G401 (cell line): ENCODE results near the gene PTPRM. TPM values are rescaled to one million over a fixed set of nuclear protein-coding genes. Genes with fewer than 3 reads are reported as not detected.

Experiments used
- DNase-seq: peaks from one replicate; pipeline ENCODE4 v3.0.0-alpha.2; 2015; ENCODE audit warnings: low spot score
- in situ Hi-C: cut with HindIII; loops from 2 replicates; pipeline ENCODE4 v1.10.0; 2016; ENCODE audit warnings: low sequenced_read_pairs, mixed read lengths
- total RNA-seq: library from RNA; depleted of rRNA; stranded (reverse); fragments of >200 nt; shearing (Covaris generic); gene quantifications from 2 replicates; pipeline ENCODE4 v1.2.3, GENCODE V29; 2014

PTPRM gene
- total RNA-seq, 1 experiment from 2014 or later = not detected

- in situ Hi-C loops = no loop called here
Observed at GRCh38 chr18:8381821-8382459, 814.8 kb downstream of the PTPRM start.

GRCh38 chr18:8385400-8385799 is 818.3 kb downstream of the PTPRM start:
- no peak for DNase-seq
- in situ Hi-C loops = no loop called here

More at GRCh38 chr18:8381821-8382459, 814.8 kb downstream of the PTPRM start:
- DNase-seq = peak; percentile 10

DNA sequence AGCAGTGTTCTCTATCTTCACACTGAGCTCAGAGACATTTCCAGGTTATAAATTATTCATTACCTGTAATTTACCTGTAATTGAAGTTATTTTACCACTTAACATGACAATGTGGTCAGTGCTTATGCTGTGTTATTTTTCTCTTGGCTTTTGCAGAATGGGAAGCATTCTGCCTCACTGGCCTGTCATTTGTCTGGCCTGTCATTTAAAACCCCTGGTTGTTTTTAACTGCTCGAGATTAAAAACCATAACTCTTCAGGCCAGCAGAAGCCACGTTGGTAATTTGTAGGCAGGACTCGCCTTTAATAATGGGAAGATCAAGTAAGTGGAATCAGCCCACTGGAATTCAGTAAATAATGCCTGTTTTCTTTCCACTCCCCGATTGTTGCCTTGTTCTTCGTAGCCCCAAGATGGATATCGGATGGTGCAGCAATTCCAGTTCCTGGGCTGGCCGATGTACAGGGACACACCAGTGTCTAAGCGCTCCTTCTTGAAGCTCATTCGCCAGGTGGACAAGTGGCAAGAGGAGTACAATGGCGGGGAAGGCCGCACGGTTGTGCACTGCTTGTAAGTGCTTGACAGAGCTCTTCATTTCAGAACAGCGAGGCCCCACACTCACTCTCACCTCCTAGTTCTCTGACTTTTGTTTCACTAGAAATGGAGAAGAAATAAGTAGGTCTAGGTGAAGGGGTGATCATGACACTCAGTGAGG is 819.7 kb downstream of the PTPRM start:
- no peak for DNase-seq
- in situ Hi-C loops = no loop called here

DNA sequence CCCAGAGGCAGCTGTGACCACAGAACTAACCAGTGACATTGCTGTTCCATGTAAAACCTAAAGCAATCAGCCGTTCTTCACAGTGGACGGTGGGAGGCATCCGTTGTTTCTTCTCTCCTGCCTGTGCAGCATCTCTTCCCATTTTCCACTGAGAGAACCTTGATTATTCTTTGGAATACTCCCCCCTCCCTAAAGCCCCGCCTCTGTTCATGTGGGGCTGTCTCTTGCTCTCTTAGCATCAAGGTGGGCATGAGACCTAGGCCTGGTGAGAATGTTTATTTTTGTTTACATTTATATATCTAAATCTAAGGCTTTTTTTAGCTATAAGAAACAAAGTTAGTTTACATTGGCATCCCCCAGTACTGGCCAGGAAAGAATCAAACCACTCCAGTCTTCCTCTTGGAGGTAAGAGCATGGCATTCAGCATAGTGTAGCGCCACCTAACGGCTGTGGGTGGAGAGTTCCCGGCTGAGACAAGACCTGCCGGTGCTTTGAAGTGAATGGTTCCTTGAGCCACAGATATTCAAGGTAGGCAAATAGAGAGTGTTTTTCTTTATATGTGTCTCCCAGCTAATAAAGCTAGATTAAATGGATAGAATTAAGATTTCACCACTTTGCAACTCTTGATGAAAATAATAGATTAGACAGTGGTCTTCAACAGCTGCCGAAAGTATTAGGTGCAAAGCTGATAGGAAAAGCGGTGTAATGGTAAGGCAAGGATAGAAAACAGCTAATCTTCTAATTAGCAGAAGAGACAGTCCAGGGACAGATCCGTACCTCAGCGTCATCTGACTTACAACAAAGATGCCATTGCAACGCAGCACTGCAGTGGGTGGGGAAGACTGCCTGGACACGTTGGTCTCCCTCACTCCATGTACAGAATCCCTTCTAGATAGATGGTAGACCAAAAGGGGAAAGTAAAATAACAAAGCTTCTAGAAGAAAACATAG is 822.5 kb downstream of the PTPRM start:
- in situ Hi-C loops = no loop called here
- peak; percentile 20 for DNase-seq

DNA sequence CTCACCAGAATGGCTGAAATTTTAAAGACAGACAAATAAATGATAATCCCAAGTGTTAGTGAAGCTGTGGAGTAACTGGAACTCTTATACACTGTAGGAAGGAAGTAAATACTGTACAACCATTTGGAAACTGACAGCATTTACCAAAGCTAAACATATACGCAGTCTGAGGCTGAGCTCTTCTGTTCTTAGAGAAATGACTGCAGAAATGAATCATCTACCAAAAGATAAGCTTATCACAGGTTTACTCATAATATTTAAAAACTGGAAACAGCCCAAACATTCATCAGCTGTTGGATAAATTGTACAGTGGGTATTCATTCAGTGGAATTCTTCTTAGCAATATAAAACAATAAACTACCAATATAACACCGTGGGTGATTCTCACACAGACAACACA is 824.0 kb downstream of the PTPRM start:
- in situ Hi-C loops = no loop called here
- no peak for DNase-seq

- DNase-seq = no peak
- in situ Hi-C loops = no loop called here
Observed at GRCh38 chr18:8396254-8396653, 829.1 kb downstream of the PTPRM start.

- in situ Hi-C loops = no loop called here
- no peak for DNase-seq
Observed at GRCh38 chr18:8397034-8397433, 829.9 kb downstream of the PTPRM start.

- DNase-seq = no peak
- in situ Hi-C loops = no loop called here
Observed at GRCh38 chr18:8399138-8399537, 832.0 kb downstream of the PTPRM start.

- DNase-seq = no peak
Observed at GRCh38 chr18:8400193-8400752, 833.2 kb downstream of the PTPRM start.

GRCh38 chr18:8400825-8401224 is 833.7 kb downstream of the PTPRM start:
- no peak for DNase-seq
- in situ Hi-C loops = no loop called here

More at GRCh38 chr18:8400193-8400752, 833.2 kb downstream of the PTPRM start:
- in situ Hi-C loops = no loop called here

DNA sequence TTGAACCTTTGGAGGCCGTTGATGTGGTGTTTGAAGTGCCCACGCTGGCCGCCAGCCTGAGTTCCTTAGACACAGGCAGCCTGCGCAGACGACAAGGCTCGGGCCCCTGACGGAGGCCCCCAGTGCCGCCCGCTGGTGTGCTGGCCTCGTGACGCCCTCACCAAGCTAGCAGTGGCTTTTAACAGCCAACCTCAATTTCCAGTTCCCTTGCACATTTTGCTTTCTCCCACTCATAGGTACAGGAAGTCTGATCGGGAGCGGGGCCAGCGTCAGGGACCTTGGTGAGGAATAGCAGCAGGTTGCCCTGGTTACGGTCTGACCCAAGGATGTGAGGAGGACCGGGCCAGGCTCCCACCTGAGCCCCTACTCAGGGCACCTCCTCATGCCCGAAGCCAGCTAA is 834.5 kb downstream of the PTPRM start:
- DNase-seq = no peak
- in situ Hi-C loops = no loop called here

DNA sequence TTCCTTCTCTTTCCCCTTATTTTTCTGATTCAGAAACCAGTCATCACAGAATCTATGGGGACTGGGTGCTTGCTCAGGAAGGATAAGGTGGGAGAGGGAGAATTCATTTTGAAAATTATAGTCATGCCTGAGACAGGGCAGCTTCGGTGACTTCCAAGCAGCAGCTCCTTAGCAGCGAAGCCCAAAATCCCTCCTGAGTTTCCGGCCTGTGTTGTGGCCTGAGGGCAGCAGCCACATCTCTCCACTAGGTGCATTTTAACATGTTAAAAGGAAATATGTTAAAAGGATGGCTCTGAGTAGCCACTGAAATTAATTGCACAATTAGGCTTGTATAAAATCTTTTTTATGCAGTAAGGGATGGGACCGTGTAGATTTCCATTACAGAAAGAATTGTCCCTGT is 835.1 kb downstream of the PTPRM start:
- no peak for DNase-seq
- in situ Hi-C loops = no loop called here

- no peak for DNase-seq
- in situ Hi-C loops = no loop called here
Observed at GRCh38 chr18:8403713-8404112, 836.6 kb downstream of the PTPRM start.

DNA sequence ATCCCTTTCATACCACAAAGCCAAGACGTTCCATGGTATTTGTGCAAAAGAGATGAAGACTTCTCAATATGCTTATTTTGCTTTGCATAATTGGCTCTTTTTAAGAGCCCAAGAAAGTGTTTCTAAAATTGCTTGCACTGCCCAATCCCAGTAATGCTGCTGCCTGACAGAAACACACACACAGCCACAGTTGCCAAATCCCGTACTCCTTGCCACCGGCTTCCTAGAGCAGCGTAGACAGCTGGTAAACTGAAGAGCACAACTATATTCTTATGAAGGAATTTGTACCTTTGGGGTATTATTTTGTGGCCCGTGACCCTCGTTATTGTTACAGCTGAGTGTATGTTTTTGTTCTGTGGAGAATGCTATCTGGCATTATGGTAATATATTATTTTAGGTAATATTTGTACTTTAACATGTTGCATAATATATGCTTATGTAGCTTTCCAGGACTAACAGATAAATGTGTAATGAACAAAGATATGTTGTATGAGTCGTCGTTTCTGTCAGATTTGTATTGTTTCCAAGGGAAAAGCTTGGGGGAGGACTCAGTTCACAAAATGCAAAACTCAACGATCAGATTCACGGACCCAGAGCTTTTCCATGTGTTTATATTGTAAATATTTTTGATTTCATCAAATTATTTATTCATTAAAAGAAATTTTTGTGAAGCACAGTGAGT is 839.2 kb downstream of the PTPRM start:
- no peak for DNase-seq
- in situ Hi-C loops = no loop called here

- in situ Hi-C loops = no loop called here
- DNase-seq = no peak
Observed at GRCh38 chr18:8406868-8407250, 839.7 kb downstream of the PTPRM start.

DNA sequence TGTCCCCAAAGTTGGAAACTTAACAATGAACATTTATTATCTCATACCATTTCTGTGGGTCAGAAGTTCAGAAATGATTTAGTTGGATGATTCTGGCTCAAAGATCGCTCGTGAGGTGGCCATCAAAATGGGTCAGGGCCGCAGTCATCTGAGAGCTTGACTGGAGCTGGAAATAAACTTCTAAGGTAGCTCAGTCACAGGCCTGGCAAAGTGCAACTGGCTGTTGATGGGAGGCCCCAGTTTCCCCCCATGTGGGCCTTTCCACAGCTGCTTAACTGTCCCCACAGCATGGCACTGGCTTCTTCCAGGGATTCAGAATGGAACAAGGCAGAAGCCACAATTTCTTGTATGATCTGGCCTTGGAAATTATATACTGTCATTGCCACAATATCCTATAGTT is 842.0 kb downstream of the PTPRM start:
- in situ Hi-C loops = no loop called here

DNA sequence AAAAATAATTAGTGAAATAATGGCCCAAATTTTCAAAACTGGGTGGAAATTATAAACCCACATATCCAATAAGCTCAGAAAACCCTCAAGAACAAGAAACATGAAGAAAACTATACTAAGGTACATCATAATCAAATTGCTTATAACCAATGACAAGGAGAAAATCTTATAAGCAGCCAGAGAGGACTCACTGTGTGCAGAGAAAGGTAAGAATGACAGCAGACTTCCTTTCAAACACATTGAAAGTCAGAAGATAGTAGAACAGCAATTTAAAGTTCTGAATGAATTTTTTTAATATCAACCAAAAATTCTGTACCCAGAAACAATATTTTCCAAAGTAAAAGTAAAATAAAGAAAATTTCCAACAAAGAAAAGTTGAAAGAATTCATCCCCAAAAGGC is 844.4 kb downstream of the PTPRM start:
- no peak for DNase-seq
- in situ Hi-C loops = no loop called here

More for the DNA sequence above, 842.0 kb downstream of the PTPRM start:
- no peak for DNase-seq

GRCh38 chr18:8412117-8412516 is 845.0 kb downstream of the PTPRM start:
- in situ Hi-C loops = no loop called here
- no peak for DNase-seq

- in situ Hi-C loops = no loop called here
- DNase-seq = no peak
Observed at GRCh38 chr18:8413189-8413588, 846.1 kb downstream of the PTPRM start.
